GM12801 (cell line): ENCODE measurements around the gene BCAS3.

Experiments used
- TF ChIP-seq, protein P1 (sequence below): IDR thresholded peaks from one replicate; pipeline ENCODE4 v1.5.1; 2011; ENCODE audit warnings: control low read depth; ENCODE audit not compliant: insufficient read length; ENCODE audit errors: extremely low read depth

BCAS3 gene

GRCh38 chr17:60676758-60677307, 818 bp upstream of the BCAS3 start:
- TF ChIP-seq, protein P1, sequence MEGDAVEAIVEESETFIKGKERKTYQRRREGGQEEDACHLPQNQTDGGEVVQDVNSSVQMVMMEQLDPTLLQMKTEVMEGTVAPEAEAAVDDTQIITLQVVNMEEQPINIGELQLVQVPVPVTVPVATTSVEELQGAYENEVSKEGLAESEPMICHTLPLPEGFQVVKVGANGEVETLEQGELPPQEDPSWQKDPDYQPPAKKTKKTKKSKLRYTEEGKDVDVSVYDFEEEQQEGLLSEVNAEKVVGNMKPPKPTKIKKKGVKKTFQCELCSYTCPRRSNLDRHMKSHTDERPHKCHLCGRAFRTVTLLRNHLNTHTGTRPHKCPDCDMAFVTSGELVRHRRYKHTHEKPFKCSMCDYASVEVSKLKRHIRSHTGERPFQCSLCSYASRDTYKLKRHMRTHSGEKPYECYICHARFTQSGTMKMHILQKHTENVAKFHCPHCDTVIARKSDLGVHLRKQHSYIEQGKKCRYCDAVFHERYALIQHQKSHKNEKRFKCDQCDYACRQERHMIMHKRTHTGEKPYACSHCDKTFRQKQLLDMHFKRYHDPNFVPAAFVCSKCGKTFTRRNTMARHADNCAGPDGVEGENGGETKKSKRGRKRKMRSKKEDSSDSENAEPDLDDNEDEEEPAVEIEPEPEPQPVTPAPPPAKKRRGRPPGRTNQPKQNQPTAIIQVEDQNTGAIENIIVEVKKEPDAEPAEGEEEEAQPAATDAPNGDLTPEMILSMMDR = no peak

DNA sequence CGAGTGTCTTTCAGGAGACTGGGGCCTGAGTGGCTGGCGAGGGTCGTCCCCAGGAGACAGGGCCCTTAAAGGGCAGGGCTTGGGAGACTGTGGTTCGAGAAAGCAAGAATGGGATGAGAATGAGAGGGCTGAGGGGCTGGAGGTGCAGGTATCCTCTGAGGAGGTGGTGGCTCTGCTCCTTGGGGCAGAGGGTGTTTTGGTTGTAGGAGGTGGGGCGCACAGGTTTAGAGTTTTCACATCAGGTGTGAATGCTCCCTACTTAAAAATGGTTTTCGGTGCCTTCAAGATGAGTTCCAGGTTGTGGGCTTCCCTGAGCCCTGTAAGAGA, 430 bp downstream of the BCAS3 start:
- TF ChIP-seq, protein P1 = no peak

- TF ChIP-seq, protein P1 = no peak
Observed at GRCh38 chr17:60679287-60679686, 1.6 kb downstream of the BCAS3 start.

DNA sequence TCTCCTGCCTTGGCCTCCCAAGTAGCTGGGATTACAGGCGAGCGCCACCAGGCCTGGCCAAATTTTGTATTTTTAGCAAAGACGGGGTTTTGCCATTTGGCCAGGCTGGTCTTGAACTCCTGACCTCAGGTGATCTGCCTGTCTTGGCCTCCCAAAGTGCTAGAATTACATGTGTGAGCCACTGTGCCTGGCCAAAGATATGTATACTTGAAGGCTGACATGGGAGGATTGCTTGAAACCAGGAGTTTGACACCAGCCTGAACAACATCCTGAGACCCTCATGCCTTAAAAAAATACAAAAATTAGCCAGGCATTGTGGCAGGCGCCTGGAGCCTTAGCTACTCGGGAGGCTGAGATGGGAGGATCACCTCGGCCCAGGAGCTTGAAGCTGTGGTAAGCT, 3.1 kb downstream of the BCAS3 start:
- TF ChIP-seq, protein P1 = no peak

- TF ChIP-seq, protein P1 = no peak
Observed at GRCh38 chr17:60685437-60685836, 7.8 kb downstream of the BCAS3 start.

DNA sequence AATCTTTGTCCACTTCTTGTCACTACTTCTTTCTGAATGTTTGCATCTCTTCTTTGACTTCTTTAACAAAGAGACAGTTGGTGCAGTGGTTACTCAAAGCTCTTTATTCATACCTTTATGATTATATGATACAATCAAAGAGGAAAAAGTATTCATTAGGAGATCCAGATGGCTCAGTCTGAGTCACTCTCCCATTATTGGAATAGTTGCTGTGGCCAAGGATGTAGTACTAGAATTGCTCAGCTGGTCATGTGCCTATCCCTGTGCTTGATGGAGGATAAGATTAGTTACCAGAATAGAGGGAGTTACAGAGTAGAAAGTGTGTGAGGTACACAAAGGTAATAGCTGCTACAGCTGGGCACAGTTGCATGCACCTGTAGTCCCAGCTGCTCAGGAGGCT, 18.3 kb downstream of the BCAS3 start:
- TF ChIP-seq, protein P1 = no peak

DNA sequence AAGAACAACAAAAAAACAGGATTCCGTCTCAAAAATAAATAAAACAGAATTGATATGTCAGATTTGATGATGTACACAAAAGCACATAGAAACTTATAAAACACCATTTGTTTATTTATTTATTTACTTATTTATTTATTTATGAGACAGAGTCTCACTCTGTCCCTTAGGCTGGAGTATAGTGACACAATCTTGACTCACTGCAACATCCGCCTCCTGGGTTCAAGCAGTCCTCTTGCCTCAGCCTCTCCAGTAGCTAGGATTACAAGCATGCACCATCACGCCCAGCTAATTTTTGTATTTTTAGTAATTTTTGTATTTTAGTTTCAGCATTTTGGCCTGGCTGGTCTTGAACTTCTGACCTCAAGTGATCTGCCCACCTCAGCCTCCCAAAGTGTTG, 21.4 kb downstream of the BCAS3 start:
- TF ChIP-seq, protein P1 = no peak

DNA sequence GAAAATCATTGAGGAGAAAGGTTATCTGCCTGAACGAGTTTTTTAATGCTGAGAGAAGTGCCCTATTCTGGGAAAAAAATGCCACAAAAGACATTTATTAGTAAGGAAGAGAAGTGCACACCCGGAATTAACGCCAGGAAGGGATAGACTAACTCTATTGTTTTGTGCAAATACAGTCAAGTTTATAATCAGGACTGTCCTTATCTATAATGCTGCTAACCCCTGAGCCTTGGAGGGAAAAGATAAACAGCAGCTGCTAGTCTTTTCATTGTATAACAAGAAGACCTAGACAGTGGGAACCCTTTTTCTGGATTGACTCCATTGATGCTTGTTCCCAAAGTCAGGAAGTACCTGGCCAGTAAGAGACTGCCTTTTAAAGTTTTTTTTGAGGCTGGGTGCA, 26.5 kb downstream of the BCAS3 start:
- TF ChIP-seq, protein P1 = no peak
